Anterior cingulate cortex (tissue), 58 donors: ENCODE data around the gene TPGS2.

Experiments
- DNase-seq, 58 donors: peaks; one replicate each; lab custom pipeline; 2025; lab: John Stamatoyannopoulos, UW

Gene TPGS2

DNA sequence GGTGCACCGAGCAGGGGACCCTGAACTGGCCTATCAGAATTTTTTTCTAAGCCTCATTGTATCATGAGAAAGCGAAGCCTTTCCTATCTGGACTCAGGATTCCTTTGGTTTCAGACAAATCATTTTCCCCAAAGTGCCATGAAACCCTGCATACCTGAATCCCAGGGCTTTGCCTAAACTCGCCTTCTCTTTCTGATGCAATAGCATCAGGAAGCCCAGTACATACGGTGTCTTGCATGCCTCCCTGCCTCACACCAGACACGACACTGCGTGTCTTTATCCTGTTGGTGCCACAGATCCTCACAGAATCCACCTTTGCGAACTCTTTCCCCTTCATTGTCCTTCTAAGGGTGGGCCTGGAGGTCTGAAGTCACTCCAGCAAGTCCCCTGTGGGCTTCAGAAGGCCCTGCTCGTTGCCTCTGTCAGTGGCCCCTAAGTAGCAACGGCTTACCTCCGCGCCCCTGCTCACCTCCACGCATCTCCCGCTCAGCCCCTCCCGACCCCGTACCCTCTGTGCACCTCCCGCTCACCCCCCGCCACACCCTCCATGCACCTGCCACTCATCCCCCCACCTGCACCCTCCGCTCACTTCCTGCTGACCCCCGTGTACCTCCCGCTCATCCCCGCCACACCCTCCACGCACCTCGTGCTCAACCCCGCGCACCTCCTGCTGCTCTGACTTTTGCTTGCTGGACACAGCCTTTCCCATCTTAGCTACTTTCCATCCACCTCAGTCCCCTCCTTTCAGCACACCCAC lies 83.4 kb downstream of the TPGS2 start:
- no peak for DNase-seq

DNA sequence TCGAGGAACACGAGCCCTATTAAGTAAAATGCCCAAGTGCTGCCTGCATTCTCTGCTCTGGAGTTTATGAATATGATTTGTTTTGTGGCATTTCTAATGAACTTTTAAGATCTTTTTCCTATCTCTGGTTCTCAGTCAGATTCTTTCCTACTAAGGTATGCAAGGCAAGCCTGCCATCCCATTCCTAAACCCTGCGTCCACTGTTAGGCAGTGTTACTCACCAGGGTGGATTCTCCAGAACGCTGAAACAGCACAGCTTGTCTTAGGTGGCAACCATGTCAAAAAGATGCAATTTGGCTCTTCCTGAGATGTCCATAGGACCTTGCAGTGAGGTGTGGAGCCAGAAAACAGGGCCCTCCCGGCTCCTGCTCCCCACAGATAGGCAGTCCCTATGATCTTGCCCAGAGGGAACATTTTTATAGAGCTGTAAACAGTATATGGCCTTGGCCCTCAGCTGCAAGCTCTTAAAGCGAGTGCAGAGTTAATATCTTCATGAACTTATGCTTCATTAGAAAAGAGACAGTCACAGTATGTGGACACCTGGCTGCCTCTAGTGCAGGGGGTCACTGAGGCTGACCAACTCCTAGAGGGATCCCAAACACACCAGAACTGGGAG lies 84.4 kb downstream of the TPGS2 start:
- no peak for DNase-seq
